Heart left ventricle (tissue), 13 donors: Measurements from ENCODE around the gene TLX1.

Experiments used
- POLR2A ChIP-seq, 2 donors: fragments of 450-650 bp; IDR thresholded peaks; one replicate each; pipeline ENCODE4 v1.6.1; 2017; ENCODE audit warnings: antibody characterized with exemption in 2 of 2, mild to moderate bottlenecking in 2 of 2, moderate library complexity in 2 of 2
- TF ChIP-seq, protein P1 (sequence below), 12 donors: fragments of 200-600 bp; sonication (generic) in 4 of 12; IDR thresholded peaks; one replicate each; pipeline versions ENCODE4 v1.5.0 to v1.8.0; 2018 to 2022; ENCODE audit warnings: antibody characterized with exemption in 12 of 12, mild to moderate bottlenecking in 5 of 12
- donor health status: ischemic (EF 13 %, LVEDD 7.1; RV severe dilation, severe dysfunction).
- donor health status: DM: no; HTN: yes; CAD: no.
- donor health status: DM: no; HTN: no; CAD: no.
- donor health status: ischemic (EF 25% LVEDD 6.9; RV normal size, moderate dysfunction).
- donor health status: ischemic (EF 25% LVEDD 5.7; RV mildly dilated, moderate dysfunction).
- donor health status: ischemic (EF 35%, LVEDD 5.7; RV mildly dilated, moderate dysfunction).
- donor health status: nonischemic (EF 11% LVEDD 7.7; RV severe dilation, severe dysfunction).
- donor health status: DM: yes; HTN: yes; CAD: no.
- donor health status: PGD.
- donor health status: ischemic (EF 29% LVEDD 5.4; RV normal size, mild dysfunction).
- donor health status: nonischemic (EF 23%, LVEDD 6.1; RV moderate dilation, normal function).

DNA sequence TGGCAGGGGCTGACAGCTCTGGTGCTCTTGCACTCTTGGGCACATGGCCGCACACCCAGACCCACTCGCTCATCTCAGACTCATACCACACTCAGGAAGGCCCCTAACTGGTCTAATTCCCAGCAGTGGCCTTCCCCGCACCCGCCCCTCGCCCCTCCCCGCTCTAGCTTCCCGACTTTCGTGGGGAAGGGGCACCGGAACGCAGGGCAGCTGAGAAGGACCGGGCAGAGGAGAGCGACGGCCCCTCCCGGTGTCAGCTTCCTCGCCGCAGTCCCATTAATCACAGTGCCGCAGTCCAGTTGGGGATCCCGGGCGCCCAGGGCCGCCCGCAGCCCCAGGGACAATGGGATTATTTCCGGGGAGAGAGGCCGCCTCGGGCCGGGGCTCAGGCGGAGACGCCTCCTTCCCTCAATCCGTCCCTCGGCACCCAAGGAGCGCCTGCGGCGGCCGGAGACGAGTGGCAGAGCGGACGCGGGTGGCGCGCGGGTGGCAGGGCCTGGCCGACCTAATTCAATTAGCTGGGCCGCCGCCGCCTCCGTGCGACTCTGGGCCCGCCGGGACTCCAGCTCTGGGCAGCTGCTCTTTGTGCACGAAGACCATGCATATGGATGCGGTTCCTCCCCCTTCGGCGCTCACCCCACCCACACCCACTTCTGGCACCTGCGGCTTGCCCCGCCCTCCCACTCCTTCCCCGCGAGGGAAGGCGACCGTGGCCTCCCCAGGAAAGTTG, 7.8 kb upstream of the TLX1 start:
- TF ChIP-seq, protein P1, sequence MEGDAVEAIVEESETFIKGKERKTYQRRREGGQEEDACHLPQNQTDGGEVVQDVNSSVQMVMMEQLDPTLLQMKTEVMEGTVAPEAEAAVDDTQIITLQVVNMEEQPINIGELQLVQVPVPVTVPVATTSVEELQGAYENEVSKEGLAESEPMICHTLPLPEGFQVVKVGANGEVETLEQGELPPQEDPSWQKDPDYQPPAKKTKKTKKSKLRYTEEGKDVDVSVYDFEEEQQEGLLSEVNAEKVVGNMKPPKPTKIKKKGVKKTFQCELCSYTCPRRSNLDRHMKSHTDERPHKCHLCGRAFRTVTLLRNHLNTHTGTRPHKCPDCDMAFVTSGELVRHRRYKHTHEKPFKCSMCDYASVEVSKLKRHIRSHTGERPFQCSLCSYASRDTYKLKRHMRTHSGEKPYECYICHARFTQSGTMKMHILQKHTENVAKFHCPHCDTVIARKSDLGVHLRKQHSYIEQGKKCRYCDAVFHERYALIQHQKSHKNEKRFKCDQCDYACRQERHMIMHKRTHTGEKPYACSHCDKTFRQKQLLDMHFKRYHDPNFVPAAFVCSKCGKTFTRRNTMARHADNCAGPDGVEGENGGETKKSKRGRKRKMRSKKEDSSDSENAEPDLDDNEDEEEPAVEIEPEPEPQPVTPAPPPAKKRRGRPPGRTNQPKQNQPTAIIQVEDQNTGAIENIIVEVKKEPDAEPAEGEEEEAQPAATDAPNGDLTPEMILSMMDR (IDR thresholded peaks at IDR 0.05): no peak
- no peak for TF ChIP-seq POLR2A (IDR thresholded peaks at IDR 0.05)
